Right atrium auricular region (tissue), 2 donors: ENCODE measurements around the gene TAS2R38. TPM values are rescaled to one million over a fixed set of nuclear protein-coding genes. Genes with fewer than 3 reads are reported as not detected.

ENCODE experiments used
- DNase-seq: peaks from one replicate; pipeline ENCODE4 v3.0.0-alpha.2; 2019; ENCODE audit warnings: low spot score
- H3K27ac ChIP-seq, 2 donors: fragments of 200-600 bp; sonication (generic); 1 replicate in 1 of 2; 2 replicates in 1 of 2; pipeline ENCODE4 v1.5.1; 2016 to 2019
- H3K27me3 ChIP-seq, 2 donors: fragments of 200-600 bp; sonication (generic); one replicate each; pipeline versions ENCODE4 v1.5.1 to v1.6.0; 2017 to 2019
- H3K36me3 ChIP-seq: fragments of 200-600 bp; sonication (generic); one replicate; pipeline ENCODE4 v1.5.1; 2016
- H3K4me1 ChIP-seq, 2 donors: fragments of 200-600 bp; sonication (generic); one replicate each; pipeline versions ENCODE4 v1.5.1 to v1.6.0; 2017 to 2019
- H3K4me3 ChIP-seq, 2 donors: fragments of 200-600 bp; sonication (generic); 1 replicate in 1 of 2; 2 replicates in 1 of 2; pipeline ENCODE4 v1.5.1; 2017 to 2019; ENCODE audit warnings: mild to moderate bottlenecking in 1 of 2, moderate library complexity in 1 of 2
- H3K9me3 ChIP-seq, 2 donors: fragments of 200-600 bp; sonication (generic); one replicate each; pipeline ENCODE4 v1.5.1; 2019
- CTCF ChIP-seq, 2 donors: fragments of 200-600 bp; sonication (generic); IDR thresholded peaks; one replicate each; pipeline ENCODE4 v1.5.1; 2019; ENCODE audit warnings: antibody characterized with exemption in 2 of 2
- total RNA-seq, 2 donors: library from RNA; depleted of rRNA; stranded (reverse); fragments of >200 nt; gene quantifications; one replicate each; pipeline ENCODE4 v1.1.0, GENCODE V29; 2016

Gene TAS2R38
- total RNA-seq, 2 donors from 2014 or later, result not detected

GRCh38 chr7:141976524-141977245, 3.1 kb upstream of the TAS2R38 start:
- H3K27ac ChIP-seq, result no peak overlapping the region
- no peaks in the 10 kb centered on the region for H3K4me1 ChIP-seq
- no peak overlapping the region for H3K4me3 ChIP-seq
- peak in 1 of 2 donors; percentile 27 for TF ChIP-seq CTCF (IDR thresholded peaks at IDR 0.05)
- no peaks in the 10 kb centered on the region for H3K9me3 ChIP-seq
- H3K27me3 ChIP-seq, result no peaks in the 10 kb centered on the region
- DNase-seq, result no peak
- no peaks in the 10 kb centered on the region for H3K36me3 ChIP-seq

GRCh38 chr7:141975806-141976523, 2.4 kb upstream of the TAS2R38 start:
- no peak overlapping the region for H3K27ac ChIP-seq
- H3K4me3 ChIP-seq, result no peak overlapping the region
- no peak for DNase-seq

DNA sequence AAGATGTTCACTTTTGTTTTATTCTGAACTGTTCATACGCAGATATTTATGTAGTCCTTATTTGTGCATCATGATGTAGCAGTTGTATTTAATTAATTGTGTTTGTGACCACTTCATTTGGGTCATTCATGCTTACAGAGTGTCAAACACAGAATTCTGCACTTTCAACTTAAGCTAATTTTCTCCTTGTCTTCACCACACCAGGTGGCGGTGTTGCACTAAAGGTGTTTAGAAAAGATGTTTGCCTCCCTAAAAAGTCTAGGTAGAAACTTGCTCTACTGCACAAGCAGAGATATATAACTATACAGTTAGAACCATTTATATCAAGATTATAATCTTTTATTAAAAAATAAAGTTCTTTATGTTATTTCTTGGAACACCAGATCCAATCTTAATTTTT, 1.3 kb upstream of the TAS2R38 start:
- DNase-seq, result no peak
- no peaks in the 10 kb centered on the region for H3K36me3 ChIP-seq
- no peaks in the 10 kb centered on the region for H3K4me1 ChIP-seq
- no peak overlapping the region for H3K27ac ChIP-seq
- no peaks in the 10 kb centered on the region for H3K27me3 ChIP-seq
- no peak for TF ChIP-seq CTCF (IDR thresholded peaks at IDR 0.05)
- no peak overlapping the region for H3K4me3 ChIP-seq
- no peaks in the 10 kb centered on the region for H3K9me3 ChIP-seq

More at GRCh38 chr7:141975806-141976523, 2.4 kb upstream of the TAS2R38 start:
- TF ChIP-seq CTCF (IDR thresholded peaks at IDR 0.05), result peak; percentile 53 to 81
- Histone ChIP-seq H3K4me1 (no peaks in the 10 kb centered on the region), H3K27me3 (no peaks in the 10 kb centered on the region), H3K36me3 (no peaks in the 10 kb centered on the region), H3K9me3 (no peaks in the 10 kb centered on the region)

DNA sequence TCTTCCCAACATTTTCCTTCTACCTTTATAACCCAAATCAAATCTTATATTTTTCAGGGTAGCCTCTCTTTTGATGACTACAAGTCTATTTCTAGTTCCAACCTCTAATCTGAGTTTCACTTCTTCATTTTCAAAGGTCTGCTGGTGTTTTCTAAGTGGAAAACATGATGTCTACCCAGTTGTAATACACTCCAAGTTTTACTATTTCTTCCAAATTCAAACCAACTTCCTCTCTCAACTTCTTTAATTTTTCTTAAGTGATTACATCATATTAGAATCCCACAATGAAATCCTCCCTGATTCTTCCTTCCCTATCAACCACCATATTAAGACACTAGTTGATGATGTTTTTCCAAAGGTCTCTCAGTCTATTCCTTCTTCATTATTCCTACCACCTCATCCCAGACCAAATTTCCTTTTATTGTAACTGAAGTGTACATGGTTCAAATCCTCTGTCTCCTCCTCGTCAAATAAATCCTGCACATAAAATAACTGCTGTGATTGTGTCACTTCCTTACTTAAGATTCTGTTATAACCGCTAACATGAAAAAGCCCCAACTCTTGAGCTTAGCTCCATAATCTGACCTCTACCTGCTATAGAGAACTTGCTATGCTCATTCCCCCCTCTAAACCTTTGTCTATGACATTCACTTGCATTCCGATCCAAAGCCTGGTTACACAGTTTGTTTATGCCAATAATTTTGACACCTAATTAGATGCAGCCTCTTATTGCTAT, 12.7 kb downstream of the TAS2R38 start:
- Histone ChIP-seq H3K4me3 (no peak overlapping the region), H3K36me3 (no peaks in the 10 kb centered on the region), H3K27me3 (no peaks in the 10 kb centered on the region), H3K4me1 (no peaks in the 10 kb centered on the region), H3K27ac (no peak overlapping the region), H3K9me3 (peaks cover 0 to 4% of the 10 kb centered on the region in 2 donors)
- DNase-seq, result no peak
- no peak for TF ChIP-seq CTCF (IDR thresholded peaks at IDR 0.05)

DNA sequence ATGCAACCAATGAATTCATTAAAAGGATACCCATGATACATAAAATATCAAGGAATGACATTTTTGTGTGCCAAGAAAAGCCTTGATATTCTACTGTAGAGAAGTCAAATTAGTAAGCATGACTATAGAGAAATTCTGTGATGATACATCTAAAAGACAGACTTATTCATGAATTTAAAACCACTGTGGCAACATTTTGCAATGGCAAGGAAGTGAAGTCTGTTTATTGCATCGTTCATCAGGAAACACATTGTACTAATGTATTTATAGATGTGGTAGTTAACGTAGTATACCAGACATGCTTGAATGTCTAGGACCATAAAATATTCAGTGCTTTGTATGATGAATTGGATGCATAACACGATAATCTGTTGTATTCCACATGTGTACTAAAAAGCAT, 17.5 kb downstream of the TAS2R38 start:
- Histone ChIP-seq H3K27me3 (no peaks in the 10 kb centered on the region), H3K27ac (no peak overlapping the region), H3K4me1 (no peaks in the 10 kb centered on the region), H3K36me3 (no peaks in the 10 kb centered on the region), H3K4me3 (no peak overlapping the region), H3K9me3 (no peaks in the 10 kb centered on the region)
- DNase-seq, result no peak
- no peak for TF ChIP-seq CTCF (IDR thresholded peaks at IDR 0.05)
